KBM-7 (cell line): Measurements from ENCODE around the gene ZDHHC3.

Source experiments
- DNase-seq: peaks from one replicate; pipeline ENCODE4 v3.0.0-alpha.2; 2015
- in situ Hi-C: fragments of 300-500 bp; cut with MboI; formaldehyde crosslinking; loops from 2 replicates; pipeline ENCODE4 v1.14.3; 2020; ENCODE audit warnings: low sequenced_read_pairs, low pct_unique_long_range_greater_than_20kb, mixed read lengths

ZDHHC3 gene

DNA sequence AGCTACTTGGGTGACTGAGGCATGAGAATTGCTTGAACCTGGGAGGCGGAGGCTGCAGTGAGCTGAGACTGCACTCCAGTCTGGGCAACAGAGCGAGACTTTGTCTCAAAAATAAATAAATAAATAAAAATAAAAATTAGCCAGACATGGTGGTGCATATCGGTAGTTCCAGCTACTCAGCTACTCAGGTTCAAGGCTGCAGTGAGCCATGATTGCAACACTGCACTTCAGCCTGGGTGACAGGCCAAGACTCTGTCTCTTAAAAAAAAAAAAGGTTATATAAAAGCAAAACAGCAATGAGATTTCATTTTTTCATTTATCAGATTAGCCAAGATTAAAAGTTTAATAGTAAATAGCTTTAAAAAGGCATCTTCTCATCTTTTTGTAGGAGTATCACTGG lies 98.6 kb downstream of the ZDHHC3 start:
- in situ Hi-C loops: no loop called here
- no peak for DNase-seq

DNA sequence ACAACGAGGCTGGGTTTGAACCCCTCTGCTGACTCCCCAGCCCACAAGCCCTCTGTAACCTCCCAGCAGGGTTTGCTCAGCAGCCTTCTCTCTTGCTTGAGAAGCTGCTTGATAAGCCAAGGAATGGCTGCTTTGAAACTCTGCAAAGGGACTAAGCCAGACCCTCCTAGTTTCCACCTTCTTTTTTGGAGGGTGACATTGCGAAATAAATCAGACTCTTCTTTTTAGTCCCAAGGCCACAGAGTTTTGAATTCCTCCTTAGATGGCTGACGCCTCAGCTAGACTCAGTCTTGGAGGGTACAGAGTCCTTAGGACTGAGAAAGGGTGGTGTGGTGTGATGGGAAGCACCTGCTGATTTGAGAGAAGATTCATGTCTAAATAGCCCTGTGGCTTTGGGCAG lies 100.4 kb downstream of the ZDHHC3 start:
- no peak for DNase-seq
- in situ Hi-C loops: no loop called here
